Mesothelial cell of epicardium (in vitro differentiated cells): ENCODE measurements around the gene CCT6A. TPM values are rescaled to one million over a fixed set of nuclear protein-coding genes. Genes with fewer than 3 reads are reported as not detected.
"Not testable (repeated sequence)": the region's sequence is repeated elsewhere in the genome, so short reads cannot be mapped to it uniquely, and the experiment has no call there.

ENCODE experiments used
- DNase-seq, 2 experiments: peaks; one replicate each; pipeline ENCODE4 v3.0.0; 2021; ENCODE audit warnings: low spot score in 2 of 2; ENCODE audit not compliant: unreplicated experiment in 2 of 2
- H3K27ac Mint-ChIP-seq: 2 replicates; pipeline ENCODE4 v1.8.0; 2021; ENCODE audit warnings: mixed read lengths
- H3K27me3 Mint-ChIP-seq: 2 replicates; pipeline ENCODE4 v1.8.0; 2021; ENCODE audit warnings: low read depth, mixed read lengths
- H3K36me3 Mint-ChIP-seq: 2 replicates; pipeline ENCODE4 v1.8.0; 2021; ENCODE audit warnings: mixed read lengths
- H3K4me1 Mint-ChIP-seq: 2 replicates; pipeline ENCODE4 v1.8.0; 2021; ENCODE audit warnings: mixed read lengths
- H3K4me3 Mint-ChIP-seq: 2 replicates; pipeline ENCODE4 v1.8.0; 2021; ENCODE audit warnings: mild to moderate bottlenecking, moderate library complexity, mixed read lengths
- H3K9me3 Mint-ChIP-seq: 2 replicates; pipeline ENCODE4 v1.8.0; 2021; ENCODE audit warnings: mixed read lengths
- CTCF ChIP-seq: fragments of 200-600 bp; sonication (generic); IDR thresholded peaks from one replicate; pipeline ENCODE4 v1.5.0; 2021; ENCODE audit warnings: antibody characterized with exemption; ENCODE audit not compliant: unreplicated experiment
- total RNA-seq: library from RNA; stranded (reverse); gene quantifications from 3 replicates; pipeline ENCODE4 v1.2.1, GENCODE V29; 2021

Gene CCT6A
- total RNA-seq, 1 donor from 2014 or later = 127 TPM

GRCh38 chr7:56019501-56019900, 32.1 kb upstream of the CCT6A start:
- no peak for TF ChIP-seq CTCF
- no peak overlapping the region for H3K4me3 Mint-ChIP-seq
- no peaks in the 10 kb centered on the region for H3K4me1 Mint-ChIP-seq
- DNase-seq = no peak
- H3K36me3 Mint-ChIP-seq = peaks cover 2% of the 10 kb centered on the region
- no peaks in the 10 kb centered on the region for H3K27me3 Mint-ChIP-seq
- no peak overlapping the region for H3K27ac Mint-ChIP-seq
- no peaks in the 10 kb centered on the region for H3K9me3 Mint-ChIP-seq

- no peak for DNase-seq
- Mint-ChIP-seq H3K9me3 (no peaks in the 10 kb centered on the region), H3K36me3 (peaks cover 7% of the 10 kb centered on the region), H3K4me3 (no peak overlapping the region), H3K27ac (no peak overlapping the region), H3K4me1 (peaks cover 2% of the 10 kb centered on the region), H3K27me3 (no peaks in the 10 kb centered on the region)
- TF ChIP-seq CTCF = no peak
Observed at GRCh38 chr7:56023500-56023899, 28.1 kb upstream of the CCT6A start.

- no peak for TF ChIP-seq CTCF
- no peaks in the 10 kb centered on the region for H3K9me3 Mint-ChIP-seq
- peaks cover 17% of the 10 kb centered on the region for H3K36me3 Mint-ChIP-seq
- no peak for DNase-seq
- H3K27me3 Mint-ChIP-seq = no peaks in the 10 kb centered on the region
- peaks cover 2% of the 10 kb centered on the region for H3K4me1 Mint-ChIP-seq
- peak overlapping the region; percentile 56 for H3K27ac Mint-ChIP-seq
- no peak overlapping the region for H3K4me3 Mint-ChIP-seq
Observed at GRCh38 chr7:56026538-56026937, 25.0 kb upstream of the CCT6A start.

- no peak for DNase-seq
- H3K36me3 Mint-ChIP-seq = peaks cover 20% of the 10 kb centered on the region
- no peaks in the 10 kb centered on the region for H3K27me3 Mint-ChIP-seq
- no peak for TF ChIP-seq CTCF
- H3K9me3 Mint-ChIP-seq = no peaks in the 10 kb centered on the region
- H3K4me3 Mint-ChIP-seq = no peak overlapping the region
- H3K27ac Mint-ChIP-seq = no peak overlapping the region
- peaks cover 6% of the 10 kb centered on the region for H3K4me1 Mint-ChIP-seq
Observed at GRCh38 chr7:56028942-56029630, 22.5 kb upstream of the CCT6A start.

GRCh38 chr7:56030340-56030739, 21.2 kb upstream of the CCT6A start:
- Mint-ChIP-seq H3K9me3 (no peaks in the 10 kb centered on the region), H3K4me1 (peaks cover 6% of the 10 kb centered on the region), H3K27ac (no peak overlapping the region), H3K36me3 (peaks cover 15% of the 10 kb centered on the region), H3K27me3 (no peaks in the 10 kb centered on the region), H3K4me3 (no peak overlapping the region)
- DNase-seq = no peak
- TF ChIP-seq CTCF = no peak

GRCh38 chr7:56031556-56031955, 20.0 kb upstream of the CCT6A start:
- peaks cover 15% of the 10 kb centered on the region for H3K36me3 Mint-ChIP-seq
- DNase-seq, H3K9me3 Mint-ChIP-seq, H3K4me1 Mint-ChIP-seq, H3K27me3 Mint-ChIP-seq, H3K4me3 Mint-ChIP-seq, H3K27ac Mint-ChIP-seq: not testable (repeated sequence)

GRCh38 chr7:56032578-56032977, 19.0 kb upstream of the CCT6A start:
- H3K27me3 Mint-ChIP-seq, H3K4me1 Mint-ChIP-seq, H3K9me3 Mint-ChIP-seq, DNase-seq, H3K4me3 Mint-ChIP-seq, H3K27ac Mint-ChIP-seq: not testable (repeated sequence)
- H3K36me3 Mint-ChIP-seq = peaks cover 13% of the 10 kb centered on the region
